ENCODE results near the gene HECTD4. TPM values are rescaled to one million over a fixed set of nuclear protein-coding genes. Genes with fewer than 3 reads are reported as not detected.
A peak's percentile ranks its signal among the peaks of the same experiment; 100 is the strongest.

The HECTD4 gene
- total RNA-seq, 1 experiment from 2014 or later, result 51.3 TPM

- peaks cover 8% of the 10 kb centered on the region for H3K4me1 ChIP-seq (ENCODE audit: control insufficient read depth, insufficient read depth, low read length)
- no peaks in the 10 kb centered on the region for H3K27me3 ChIP-seq (ENCODE audit: control insufficient read depth, insufficient read depth, low read length)
- intact Hi-C loops (cut with micrococcal nuclease; ENCODE audit: unreplicated experiment) (no loop called here), in situ Hi-C loops (cut with HindIII; ENCODE audit: low pct_unique_long_range_greater_than_20kb, low sequenced_read_pairs) (no loop called here)
- DNase-seq (ENCODE audit: low read depth, low spot score), result no peak
- no peak overlapping the region for H3K27ac ChIP-seq (ENCODE audit: low read length)
- ChIA-PET CTCF (interaction anchor here (0.7 kb wide), 2 partner anchors 9 to 828 kb away, joined by 3 read pairs; no protein-coding TSS in a partner anchor), POLR2A (interaction anchor here (0.6 to 0.7 kb wide), 2 partner anchors 10 to 464 kb away, joined by 4 to 5 read pairs; no protein-coding TSS in a partner anchor)
- 0 out of 2 replicates have a peak, but pooled peaks have one; percentile 20 for ATAC-seq
- BruUV-seq (replicated peaks), result no TSS peak
- no peak overlapping the region for H3K4me3 ChIP-seq (ENCODE audit: low read depth in 2 of 2, low read length in 2 of 2)
- H3K9me3 ChIP-seq (ENCODE audit: control insufficient read depth, insufficient read depth, low read depth, low read length), result no peaks in the 10 kb centered on the region
- H3K36me3 ChIP-seq (ENCODE audit: control insufficient read depth, insufficient read depth, low read length), result peaks cover 23% of the 10 kb centered on the region
- TF ChIP-seq SIN3A (IDR thresholded peaks at IDR 0.05; ENCODE audit: borderline replicate concordance, insufficient read depth, low read depth, low read length), result no peak
- TF ChIP-seq POLR2AphosphoS5 (IDR thresholded peaks at IDR 0.05; ENCODE audit: low read depth, low read length), result no peak
- TF ChIP-seq TCF7L2 (IDR thresholded peaks at IDR 0.05; ENCODE audit: low read depth, low read length), result no peak
Observed at GRCh38 chr12:112401903-112402498, 19.8 kb upstream of the HECTD4 start.

GRCh38 chr12:112401054-112401453, 18.8 kb upstream of the HECTD4 start:
- TF ChIP-seq CTCF (IDR thresholded peaks at IDR 0.05) (no peak), TCF7L2 (IDR thresholded peaks at IDR 0.05; ENCODE audit: low read depth, low read length) (no peak), SIN3A (IDR thresholded peaks at IDR 0.05; ENCODE audit: borderline replicate concordance, insufficient read depth, low read depth, low read length) (no peak), POLR2AphosphoS5 (IDR thresholded peaks at IDR 0.05; ENCODE audit: low read depth, low read length) (no peak), REST (IDR thresholded peaks at IDR 0.05; ENCODE audit: insufficient read depth in 1 of 2, low read depth in 2 of 2, low read length in 1 of 2) (no peak)
- Histone ChIP-seq H3K4me3 (ENCODE audit: low read depth in 2 of 2, low read length in 2 of 2) (no peak overlapping the region), H3K4me1 (ENCODE audit: control insufficient read depth, insufficient read depth, low read length) (peaks cover under 1% of the 10 kb centered on the region; the same call in 1 of the 2 replicates), H3K9me3 (ENCODE audit: control insufficient read depth, insufficient read depth, low read depth, low read length) (no peaks in the 10 kb centered on the region), H3K27me3 (ENCODE audit: control insufficient read depth, insufficient read depth, low read length) (no peaks in the 10 kb centered on the region), H3K27ac (ENCODE audit: low read length) (no peak overlapping the region), H3K36me3 (ENCODE audit: control insufficient read depth, insufficient read depth, low read length) (peaks cover 14% of the 10 kb centered on the region)
- intact Hi-C loops (cut with micrococcal nuclease; ENCODE audit: unreplicated experiment), result no loop called here
- BruUV-seq (replicated peaks), result no TSS peak
- DNase-seq (ENCODE audit: low read depth, low spot score), result no peak
- in situ Hi-C loops (cut with HindIII; ENCODE audit: low pct_unique_long_range_greater_than_20kb, low sequenced_read_pairs), result no loop called here
- ChIA-PET POLR2A (interaction anchor here (0.7 to 1.2 kb wide), 2 partner anchors 202 to 465 kb away, joined by 4 to 5 read pairs; no protein-coding TSS in a partner anchor), CTCF (interaction anchor here (0.6 to 0.7 kb wide), 4 partner anchors 18 to 829 kb away, joined by 3 to 5 read pairs (median 3); partner anchors contain the start of gene PTPN11)
- ATAC-seq, result no peak

GRCh38 chr12:112393328-112393727, 11.1 kb upstream of the HECTD4 start:
- no peak overlapping the region for H3K4me3 ChIP-seq (ENCODE audit: low read depth in 2 of 2, low read length in 2 of 2)
- no peaks in the 10 kb centered on the region for H3K27me3 ChIP-seq (ENCODE audit: control insufficient read depth, insufficient read depth, low read length)
- no peak for DNase-seq (ENCODE audit: low read depth, low spot score)
- H3K36me3 ChIP-seq (ENCODE audit: control insufficient read depth, insufficient read depth, low read length), result no peaks in the 10 kb centered on the region
- no TSS peak for BruUV-seq (replicated peaks)
- H3K9me3 ChIP-seq (ENCODE audit: control insufficient read depth, insufficient read depth, low read depth, low read length), result no peaks in the 10 kb centered on the region
- no peaks in the 10 kb centered on the region for H3K4me1 ChIP-seq (ENCODE audit: control insufficient read depth, insufficient read depth, low read length)
- intact Hi-C loops (cut with micrococcal nuclease; ENCODE audit: unreplicated experiment) (no loop called here), in situ Hi-C loops (cut with HindIII; ENCODE audit: low pct_unique_long_range_greater_than_20kb, low sequenced_read_pairs) (no loop called here)
- ATAC-seq, result no peak
- TF ChIP-seq POLR2AphosphoS5 (IDR thresholded peaks at IDR 0.05; ENCODE audit: low read depth, low read length) (no peak), TCF7L2 (IDR thresholded peaks at IDR 0.05; ENCODE audit: low read depth, low read length) (no peak), REST (IDR thresholded peaks at IDR 0.05; ENCODE audit: insufficient read depth in 1 of 2, low read depth in 2 of 2, low read length in 1 of 2) (no peak), CTCF (IDR thresholded peaks at IDR 0.05) (no peak), SIN3A (IDR thresholded peaks at IDR 0.05; ENCODE audit: borderline replicate concordance, insufficient read depth, low read depth, low read length) (no peak)
- ChIA-PET POLR2A (no interaction called here), CTCF (no interaction called here)
- no peak overlapping the region for H3K27ac ChIP-seq (ENCODE audit: low read length)

Data from Panc1 (cell line).